IMR-90 (cell line): ENCODE results near the gene HAND1. TPM values are rescaled to one million over a fixed set of nuclear protein-coding genes. Genes with fewer than 3 reads are reported as not detected.

ENCODE experiments used
- ATAC-seq: fragments of 200-7000 bp; cut with Tn5 transposase; 2 replicates; pipeline ENCODE4 v1.9.1; 2020; ENCODE audit warnings: low read depth, mild to moderate bottlenecking, moderate library complexity
- BruUV-seq: library from RNA; stranded (reverse); fragments of 400-500 nt; replicated peaks from 2 replicates; lab custom pipeline; 2021; lab: Mats Ljungman, UMichigan
- CTCF ChIA-PET: fragments of 300-600 bp; formaldehyde crosslinking; extraction: SDS; loops from one replicate; lab custom pipeline; 2021; ENCODE audit warnings: antibody characterized with exemption; lab: Yijun Ruan, JAX
- POLR2A ChIA-PET: fragments of 300-600 bp; sonication (Branson Sonifier 250); formaldehyde crosslinking; loops from one replicate; lab custom pipeline; 2022; ENCODE audit warnings: antibody characterized with exemption; ENCODE audit not compliant: unreplicated experiment; lab: Charles Lee
- DNase-seq: peaks from one replicate; pipeline ENCODE4 v3.0.0; 2013
- H2AFZ ChIP-seq: replicated peaks from 2 replicates; pipeline ENCODE3; 2013; ENCODE audit warnings: low read length, mild to moderate bottlenecking; ENCODE audit not compliant: poor library complexity
- H2AK5ac ChIP-seq: 2 replicates; pipeline ENCODE4 v1.6.1; 2013; ENCODE audit warnings: low read depth, low read length, inconsistent platforms
- H2AK9ac ChIP-seq: replicated peaks from 2 replicates; pipeline ENCODE3; 2013; ENCODE audit warnings: mild to moderate bottlenecking, low read depth, low read length, moderate library complexity; ENCODE audit not compliant: poor library complexity
- H2BK120ac ChIP-seq: 2 replicates; pipeline ENCODE4 v1.6.1; 2013; ENCODE audit warnings: low read depth, low read length, inconsistent platforms
- H2BK15ac ChIP-seq: 3 replicates; pipeline ENCODE4 v1.6.1; 2013; ENCODE audit warnings: low read depth, low read length, inconsistent platforms
- H2BK20ac ChIP-seq: 2 replicates; pipeline ENCODE4 v1.6.1; 2013; ENCODE audit warnings: low read depth, mild to moderate bottlenecking, inconsistent platforms, low read length, moderate library complexity
- H2BK5ac ChIP-seq: 2 replicates; pipeline ENCODE4 v1.6.1; 2013; ENCODE audit warnings: mild to moderate bottlenecking, low read depth, low read length, inconsistent platforms; ENCODE audit not compliant: poor library complexity, severe bottlenecking
- H3K14ac ChIP-seq: replicated peaks from 2 replicates; pipeline ENCODE4 v1.6.1; 2013; ENCODE audit warnings: low read depth, low read length, inconsistent platforms
- H3K18ac ChIP-seq: 2 replicates; pipeline ENCODE4 v1.6.1; 2013; ENCODE audit warnings: low read depth, low read length, control low read depth
- H3K23ac ChIP-seq: 2 replicates; pipeline ENCODE4 v1.6.1; 2013; ENCODE audit warnings: low read depth, low read length, inconsistent platforms
- H3K27ac ChIP-seq: 2 replicates; pipeline ENCODE4 v1.5.1; 2013; ENCODE audit warnings: mild to moderate bottlenecking, control low read depth, low read length; ENCODE audit not compliant: insufficient read depth
- H3K27me3 ChIP-seq: 2 replicates; pipeline ENCODE4 v1.6.1; 2013; ENCODE audit warnings: low read length; ENCODE audit not compliant: control insufficient read depth, insufficient read depth
- H3K36me3 ChIP-seq: 2 replicates; pipeline ENCODE4 v1.6.1; 2013; ENCODE audit warnings: low read length, mixed read lengths; ENCODE audit not compliant: control insufficient read depth, insufficient read depth
- H3K4ac ChIP-seq: 2 replicates; pipeline ENCODE4 v1.6.1; 2013; ENCODE audit warnings: low read depth, low read length, inconsistent platforms
- H3K4me1 ChIP-seq: 2 replicates; pipeline ENCODE4 v1.6.1; 2013; ENCODE audit warnings: low read length, mixed read lengths; ENCODE audit not compliant: control insufficient read depth, insufficient read depth
- H3K4me2 ChIP-seq: 2 replicates; pipeline ENCODE4 v1.6.1; 2013; ENCODE audit warnings: low read depth, mild to moderate bottlenecking, control low read depth, low read length, moderate library complexity
- H3K4me3 ChIP-seq: 2 replicates; pipeline ENCODE4 v1.5.1; 2013; ENCODE audit warnings: low read depth, mild to moderate bottlenecking, control low read depth, low read length, moderate library complexity; ENCODE audit not compliant: insufficient read depth
- H3K56ac ChIP-seq: 2 replicates; pipeline ENCODE4 v1.6.1; 2013; ENCODE audit warnings: low read length, inconsistent platforms; ENCODE audit not compliant: insufficient read depth; ENCODE audit errors: extremely low read depth
- H3K79me1 ChIP-seq, 2 experiments: 2 replicates each; pipeline ENCODE4 v1.6.1; 2013; ENCODE audit warnings: low read length in 2 of 2, inconsistent platforms in 1 of 2, low read depth in 1 of 2
- H3K9ac ChIP-seq: 2 replicates; pipeline ENCODE4 v1.6.1; 2013; ENCODE audit warnings: low read depth, low read length, control low read depth
- H3K9me1 ChIP-seq: 2 replicates; pipeline ENCODE4 v1.6.1; 2013; ENCODE audit warnings: low read length, inconsistent platforms; ENCODE audit not compliant: insufficient read depth
- H3K9me3 ChIP-seq: 2 replicates; pipeline ENCODE4 v1.6.1; 2013; ENCODE audit warnings: low read length; ENCODE audit not compliant: control insufficient read depth, insufficient read depth
- H4K20me1 ChIP-seq: 2 replicates; pipeline ENCODE4 v1.6.1; 2013; ENCODE audit warnings: low read length, inconsistent platforms; ENCODE audit not compliant: insufficient read depth
- H4K5ac ChIP-seq: 2 replicates; pipeline ENCODE4 v1.6.1; 2013; ENCODE audit warnings: mild to moderate bottlenecking, low read depth, low read length, control low read depth
- H4K8ac ChIP-seq, 2 experiments: 2 replicates each; pipeline ENCODE4 v1.6.1; 2013; ENCODE audit warnings: low read depth in 2 of 2, low read length in 2 of 2, control low read depth in 1 of 2, inconsistent platforms in 1 of 2
- H4K91ac ChIP-seq: 2 replicates; pipeline ENCODE4 v1.6.1; 2013; ENCODE audit warnings: low read depth, low read length, inconsistent platforms; ENCODE audit not compliant: insufficient read depth
- BHLHE40 ChIP-seq: fragments of 150-350 bp; IDR thresholded peaks from 2 replicates; pipeline ENCODE4 v1.6.1; 2016; ENCODE audit warnings: mild to moderate bottlenecking, low read depth, low read length
- CEBPB ChIP-seq: IDR thresholded peaks from 2 replicates; pipeline ENCODE4 v1.6.1; 2012; ENCODE audit warnings: low read depth, low read length, improper control_type of control experiment
- CHD1 ChIP-seq: IDR thresholded peaks from 2 replicates; pipeline ENCODE4 v1.6.1; 2012; ENCODE audit warnings: low read depth, low read length, improper control_type of control experiment
- ELK1 ChIP-seq: fragments of 150-350 bp; IDR thresholded peaks from 2 replicates; pipeline ENCODE4 v1.6.1; 2016; ENCODE audit warnings: low read depth, mild to moderate bottlenecking, low read length, moderate library complexity, borderline replicate concordance
- FOS ChIP-seq: fragments of 150-350 bp; IDR thresholded peaks from 2 replicates; pipeline ENCODE4 v1.6.1; 2016; ENCODE audit warnings: low read depth, low read length
- MAFK ChIP-seq: IDR thresholded peaks from 2 replicates; pipeline ENCODE4 v1.6.1; 2012; ENCODE audit warnings: low read depth, low read length, improper control_type of control experiment
- MAZ ChIP-seq: IDR thresholded peaks from 2 replicates; pipeline ENCODE4 v1.6.1; 2012; ENCODE audit warnings: low read depth, mild to moderate bottlenecking, low read length, improper control_type of control experiment, moderate library complexity, borderline replicate concordance
- MXI1 ChIP-seq: IDR thresholded peaks from 2 replicates; pipeline ENCODE4 v1.6.1; 2012; ENCODE audit warnings: low read depth, mild to moderate bottlenecking, low read length, moderate library complexity, borderline replicate concordance
- NFE2L2 ChIP-seq: fragments of 150-350 bp; IDR thresholded peaks from 2 replicates; pipeline ENCODE4 v1.6.1; 2016; ENCODE audit warnings: low read depth, mild to moderate bottlenecking, low read length
- POLR2A ChIP-seq: IDR thresholded peaks from 2 replicates; pipeline ENCODE4 v1.6.1; 2012; ENCODE audit warnings: mild to moderate bottlenecking, low read depth, low read length
- RAD21 ChIP-seq: IDR thresholded peaks from 2 replicates; pipeline ENCODE4 v1.6.1; 2012; ENCODE audit warnings: low read length, improper control_type of control experiment
- RCOR1 ChIP-seq: IDR thresholded peaks from 2 replicates; pipeline ENCODE4 v1.6.1; 2012; ENCODE audit warnings: mild to moderate bottlenecking, low read length, improper control_type of control experiment; ENCODE audit not compliant: insufficient replicate concordance
- RFX5 ChIP-seq: IDR thresholded peaks from 2 replicates; pipeline ENCODE4 v1.8.0; 2012; ENCODE audit warnings: low read depth, mild to moderate bottlenecking, low read length, moderate library complexity
- SMC3 ChIP-seq: fragments of 150-350 bp; IDR thresholded peaks from 2 replicates; pipeline ENCODE4 v1.6.1; 2016; ENCODE audit warnings: low read depth, mild to moderate bottlenecking, antibody characterized with exemption, low read length, moderate library complexity
- WGBS, 2 experiments: methylation state at CpG; one replicate each; pipeline versions ENCODE4 v1.1.5 to v1.1.7; 2013; ENCODE audit warnings: missing lambda C conversion rate in 2 of 2; ENCODE audit not compliant: insufficient read length in 1 of 2; ENCODE audit errors: extremely low coverage in 2 of 2; 5-methylcytosine and 5-hydroxymethylcytosine counted together
- dilution Hi-C: fragments of 300-500 bp; cut with HindIII; formaldehyde crosslinking; loops from one replicate; pipeline ENCODE4 v1.14.3; 2018; ENCODE audit warnings: low sequenced_read_pairs; ENCODE audit not compliant: unreplicated experiment
- in situ Hi-C: fragments of 300-500 bp; cut with MboI; formaldehyde crosslinking; loops from 3 replicates; pipeline ENCODE4 v1.14.3; 2019; ENCODE audit warnings: low sequenced_read_pairs, inconsistent platforms, mixed read lengths
- intact Hi-C: fragments of 100-400 bp; cut with micrococcal nuclease; formaldehyde crosslinking; loops from 2 replicates; pipeline ENCODE4 v1.10.0; 2022
- polyA plus RNA-seq, 3 experiments: library from polyadenylated mRNA; depleted of rRNA; stranded (reverse); fragments of >200 nt; gene quantifications; 2 replicates each; pipeline ENCODE4 v1.2.3, GENCODE V29; 2012; ENCODE audit warnings: low replicate concordance in 1 of 3
- total RNA-seq: library from RNA; depleted of rRNA; stranded (reverse); fragments of >200 nt; gene quantifications from 2 replicates; pipeline ENCODE4 v1.2.3, GENCODE V29; 2012
- TF ChIP-seq, protein P1 (sequence below): conservative IDR thresholded peaks from 2 replicates; pipeline ENCODE4 v1.5.1; 2012; ENCODE audit warnings: mild to moderate bottlenecking, low read depth, low read length, improper control_type of control experiment

The HAND1 gene
- total and polyA plus RNA-seq, 2 of the 4 experiments (the other 2 are of a cell fraction), result not detected

DNA sequence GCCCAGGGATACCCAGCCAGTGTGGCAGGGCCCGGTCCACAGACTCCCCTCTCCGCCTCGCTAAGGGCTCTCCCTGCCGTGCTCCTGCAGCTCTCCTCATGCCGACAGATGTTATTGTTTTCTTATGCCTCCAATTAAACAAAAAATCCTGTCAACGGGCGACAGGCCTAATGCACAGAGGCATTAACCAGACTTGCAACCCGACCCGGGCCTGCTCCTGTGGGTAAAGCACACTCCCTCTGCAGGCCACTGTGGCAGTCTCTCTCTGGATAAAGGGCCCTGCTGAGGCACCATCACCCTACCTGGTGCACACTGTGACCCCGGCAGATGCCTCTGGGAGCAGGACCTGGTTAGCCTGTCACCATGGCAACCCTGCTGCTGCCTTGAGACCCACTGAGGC is 27.5 kb upstream of the HAND1 start:
- DNase-seq (no peak), ATAC-seq (no peak)
- peaks cover 58% of the 10 kb centered on the region for H3K27me3 ChIP-seq
- H3K18ac ChIP-seq, result no peak overlapping the region
- WGBS, 2 experiments, result 38% methylated on average over 1 of the region's 10 CpGs; no CpG with 5 or more reads in 1 of the 2 experiments
- H3K4me3 ChIP-seq, result no peak overlapping the region
- POLR2A ChIA-PET, result no interaction called here
- H4K91ac ChIP-seq, result no peak overlapping the region
- H3K9me1 ChIP-seq, result no peaks in the 10 kb centered on the region
- BruUV-seq, result no TSS peak
- intact Hi-C loops (no loop called here), in situ Hi-C loops (no loop called here), dilution Hi-C loops (no loop called here)
- no peak overlapping the region for H3K14ac ChIP-seq
- H3K36me3 ChIP-seq, result no peaks in the 10 kb centered on the region
- H2AK5ac ChIP-seq, result no peak overlapping the region
- H3K9me3 ChIP-seq, result no peaks in the 10 kb centered on the region
- H4K20me1 ChIP-seq, result no peaks in the 10 kb centered on the region
- no peak overlapping the region for H2BK120ac ChIP-seq
- no peak overlapping the region for H2AK9ac ChIP-seq
- H3K9ac ChIP-seq, result no peak overlapping the region
- CTCF ChIA-PET, result no interaction called here
- H3K23ac ChIP-seq, result no peak overlapping the region
- H2AFZ ChIP-seq, result peak overlapping the region; percentile 35
- no peaks in the 10 kb centered on the region for H3K4me1 ChIP-seq
- H2BK5ac ChIP-seq, result no peak overlapping the region
- no peak overlapping the region for H2BK20ac ChIP-seq
- no peak overlapping the region for H4K8ac ChIP-seq
- no peak overlapping the region for H3K56ac ChIP-seq
- no peak overlapping the region for H4K5ac ChIP-seq
- H3K27ac ChIP-seq, result no peak overlapping the region
- TF ChIP-seq FOS, result no peak
- no peak for TF ChIP-seq MAZ
- TF ChIP-seq MXI1, result no peak
- TF ChIP-seq RAD21, result no peak
- TF ChIP-seq RCOR1, result no peak
- no peak for TF ChIP-seq NFE2L2
- TF ChIP-seq, protein P1, sequence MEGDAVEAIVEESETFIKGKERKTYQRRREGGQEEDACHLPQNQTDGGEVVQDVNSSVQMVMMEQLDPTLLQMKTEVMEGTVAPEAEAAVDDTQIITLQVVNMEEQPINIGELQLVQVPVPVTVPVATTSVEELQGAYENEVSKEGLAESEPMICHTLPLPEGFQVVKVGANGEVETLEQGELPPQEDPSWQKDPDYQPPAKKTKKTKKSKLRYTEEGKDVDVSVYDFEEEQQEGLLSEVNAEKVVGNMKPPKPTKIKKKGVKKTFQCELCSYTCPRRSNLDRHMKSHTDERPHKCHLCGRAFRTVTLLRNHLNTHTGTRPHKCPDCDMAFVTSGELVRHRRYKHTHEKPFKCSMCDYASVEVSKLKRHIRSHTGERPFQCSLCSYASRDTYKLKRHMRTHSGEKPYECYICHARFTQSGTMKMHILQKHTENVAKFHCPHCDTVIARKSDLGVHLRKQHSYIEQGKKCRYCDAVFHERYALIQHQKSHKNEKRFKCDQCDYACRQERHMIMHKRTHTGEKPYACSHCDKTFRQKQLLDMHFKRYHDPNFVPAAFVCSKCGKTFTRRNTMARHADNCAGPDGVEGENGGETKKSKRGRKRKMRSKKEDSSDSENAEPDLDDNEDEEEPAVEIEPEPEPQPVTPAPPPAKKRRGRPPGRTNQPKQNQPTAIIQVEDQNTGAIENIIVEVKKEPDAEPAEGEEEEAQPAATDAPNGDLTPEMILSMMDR, result no peak
- no peak for TF ChIP-seq BHLHE40
- no peak for TF ChIP-seq CHD1
- no peak for TF ChIP-seq MAFK
- TF ChIP-seq CEBPB, result no peak
- TF ChIP-seq SMC3, result no peak
- TF ChIP-seq POLR2A, result no peak
- TF ChIP-seq RFX5, result no peak
- no peak for TF ChIP-seq ELK1
- no peak overlapping the region for H3K4ac ChIP-seq
- H2BK15ac ChIP-seq, result no peak overlapping the region
- no peak overlapping the region for H3K4me2 ChIP-seq
- H3K79me1 ChIP-seq, result no peaks in the 10 kb centered on the region
